HepG2 (cell line): Measurements from ENCODE around the gene PDE1C. TPM values are rescaled to one million over a fixed set of nuclear protein-coding genes. Genes with fewer than 3 reads are reported as not detected.

Experiments used
- ATAC-seq: fragments of 200-7000 bp; cut with Tn5 transposase; 3 replicates; pipeline ENCODE4 v1.9.1; 2020; ENCODE audit warnings: mild to moderate bottlenecking, moderate library complexity
- BruUV-seq: library from RNA; stranded (reverse); fragments of 400-500 nt; replicated peaks from 2 replicates; lab custom pipeline; 2021; lab: Mats Ljungman, UMichigan
- CTCF ChIA-PET: fragments of 300-600 bp; formaldehyde crosslinking; extraction: SDS; loops from one replicate; lab custom pipeline; 2021; ENCODE audit warnings: low total read pairs, inconsistent platforms, low intra/inter-chr PET ratio; lab: Yijun Ruan, JAX
- POLR2A ChIA-PET: fragments of 350-600 bp; sonication (Branson Sonifier 250); formaldehyde crosslinking; loops from one replicate; lab custom pipeline; 2020; ENCODE audit warnings: antibody characterized with exemption, inconsistent platforms; lab: Yijun Ruan, JAX
- DNase-seq: peaks from one replicate; pipeline ENCODE4 v3.0.0-alpha.2; 2015; ENCODE audit warnings: low spot score
- FAIRE-seq: peaks from 3 replicates; lab custom pipeline; 2011; peaks lifted over from hg19 to GRCh38; lab: Jason Lieb, UNC
- H2AFZ ChIP-seq: one replicate; pipeline ENCODE4 v1.6.1; 2011; ENCODE audit warnings: low read length, inconsistent platforms
- H3K27ac ChIP-seq: fragments of 300-600 bp; 3 replicates; pipeline ENCODE4 v1.8.0; 2011; ENCODE audit warnings: mixed run types, mild to moderate bottlenecking, mixed read lengths, low read length, inconsistent platforms; ENCODE audit not compliant: insufficient read depth; ENCODE audit errors: extremely low read length
- H3K27me3 ChIP-seq, 2 experiments: fragments of 200-600 bp in 1 of 2; 2 replicates in 1 of 2; 3 replicates in 1 of 2; pipeline versions ENCODE4 v1.6.0 to v1.8.0; 2011; ENCODE audit warnings: low read length in 2 of 2, mild to moderate bottlenecking in 2 of 2, moderate library complexity in 2 of 2, inconsistent platforms in 1 of 2; ENCODE audit not compliant: insufficient read depth in 2 of 2, control insufficient read depth in 1 of 2
- H3K36me3 ChIP-seq, 2 experiments: fragments of 200-600 bp in 1 of 2; replicated peaks in 1 of 2; 2 replicates in 1 of 2; 3 replicates in 1 of 2; pipeline versions ENCODE4 v1.5.1 to v1.8.0; 2011; ENCODE audit warnings: low read length in 2 of 2, inconsistent platforms in 1 of 2; ENCODE audit not compliant: insufficient read depth in 2 of 2, control insufficient read depth in 1 of 2
- H3K4me1 ChIP-seq: 2 replicates; pipeline ENCODE4 v1.5.1; 2012; ENCODE audit warnings: low read length, inconsistent platforms; ENCODE audit not compliant: insufficient read depth
- H3K4me2 ChIP-seq: 2 replicates; pipeline ENCODE4 v1.6.0; 2011; ENCODE audit warnings: low read depth, low read length, inconsistent platforms
- H3K4me3 ChIP-seq, 3 experiments: fragments of 200-600 bp in 1 of 3; sonication (generic), shearing (Covaris generic) in 1 of 3; replicated peaks in 1 of 3; 2 replicates each; pipeline ENCODE4 v1.5.1; 2011 to 2016; ENCODE audit warnings: low read length in 3 of 3, inconsistent platforms in 2 of 3, low read depth in 2 of 3, mild to moderate bottlenecking in 2 of 3, control low read depth in 1 of 3, mixed read lengths in 1 of 3; ENCODE audit not compliant: insufficient read depth in 1 of 3
- H3K79me2 ChIP-seq: one replicate; pipeline ENCODE4 v1.6.1; 2011; ENCODE audit warnings: low read length, inconsistent platforms; ENCODE audit not compliant: insufficient read depth
- H3K9ac ChIP-seq: 2 replicates; pipeline ENCODE4 v1.6.0; 2011; ENCODE audit warnings: mild to moderate bottlenecking, low read depth, low read length, inconsistent platforms; ENCODE audit not compliant: insufficient read depth
- H3K9me3 ChIP-seq: 2 replicates; pipeline ENCODE4 v1.5.1; 2012; ENCODE audit warnings: mild to moderate bottlenecking, low read length
- H4K20me1 ChIP-seq: 2 replicates; pipeline ENCODE4 v1.6.0; 2011; ENCODE audit warnings: inconsistent platforms, mild to moderate bottlenecking, low read length, moderate library complexity; ENCODE audit not compliant: insufficient read depth
- CHD2 ChIP-seq: IDR thresholded peaks from 2 replicates; pipeline ENCODE4 v1.6.1; 2011; ENCODE audit warnings: low read depth, low read length, improper control_type of control experiment
- ISL2 ChIP-seq: sonication (generic); formaldehyde crosslinking; IDR thresholded peaks from 2 replicates; pipeline ENCODE4 v1.5.0; 2020; ENCODE audit warnings: missing genetic modification reagents
- KDM4B ChIP-seq: sonication (generic); formaldehyde crosslinking; IDR thresholded peaks from 2 replicates; pipeline ENCODE4 v1.4.0; 2020; ENCODE audit warnings: missing genetic modification reagents
- MAFF ChIP-seq: IDR thresholded peaks from 2 replicates; pipeline ENCODE4 v1.6.1; 2011; ENCODE audit warnings: low read depth, low read length, improper control_type of control experiment
- NFATC3 ChIP-seq: sonication (generic); formaldehyde crosslinking; IDR thresholded peaks from 2 replicates; pipeline ENCODE4 v1.5.1; 2020; ENCODE audit warnings: mild to moderate bottlenecking, missing genetic modification reagents
- RARA ChIP-seq: IDR thresholded peaks from 2 replicates; pipeline ENCODE4 v1.6.1; 2016; ENCODE audit warnings: missing genetic modification reagents, missing compliant biosample characterization
- RFX5 ChIP-seq: IDR thresholded peaks from 2 replicates; pipeline ENCODE4 v1.6.1; 2011; ENCODE audit warnings: low read depth, low read length, improper control_type of control experiment
- SOX5 ChIP-seq: IDR thresholded peaks from 2 replicates; pipeline ENCODE4 v1.6.1; 2016; ENCODE audit warnings: borderline replicate concordance
- STAG1 ChIP-seq: sonication (generic); formaldehyde crosslinking; IDR thresholded peaks from 2 replicates; pipeline ENCODE4 v1.4.0; 2020; ENCODE audit warnings: missing genetic modification reagents
- SUZ12 ChIP-seq: fragments of 150-350 bp; IDR thresholded peaks from 2 replicates; pipeline ENCODE4 v1.6.1; 2014; ENCODE audit warnings: low read depth, low read length
- TARDBP ChIP-seq: sonication (generic); formaldehyde crosslinking; IDR thresholded peaks from 2 replicates; pipeline ENCODE4 v1.8.0; 2022; ENCODE audit warnings: mild to moderate bottlenecking, missing genetic modification reagents
- ZNF232 ChIP-seq: sonication (generic); formaldehyde crosslinking; IDR thresholded peaks from 2 replicates; pipeline ENCODE4 v1.4.0; 2020; ENCODE audit warnings: missing genetic modification reagents, borderline replicate concordance
- ZNF382 ChIP-seq: sonication (generic); formaldehyde crosslinking; IDR thresholded peaks from 2 replicates; pipeline ENCODE4 v1.5.0; 2020; ENCODE audit warnings: missing genetic modification reagents, mild to moderate bottlenecking, borderline replicate concordance
- WGBS: methylation state at CpG from one replicate; pipeline ENCODE4 v1.1.6; 2017; ENCODE audit warnings: low lambda C conversion rate; 5-methylcytosine and 5-hydroxymethylcytosine counted together
- in situ Hi-C: cut with HindIII; loops from 2 replicates; pipeline ENCODE4 v1.10.0; 2017; ENCODE audit warnings: low pct_unique_long_range_greater_than_20kb; ENCODE audit not compliant: extremely low pct_ligation_motif_present
- intact Hi-C: fragments of 100-400 bp; cut with micrococcal nuclease; formaldehyde crosslinking; loops from one replicate; pipeline ENCODE4 v1.10.0; 2022; ENCODE audit not compliant: unreplicated experiment
- polyA plus RNA-seq, 8 experiments: library from polyadenylated mRNA; depleted of rRNA in 3 of 8; stranded (reverse) in 7 of 8; unstranded in 1 of 8; fragments of >200 nt; fragmentation: Illumina TruSeq in 4 of 8; extraction: Trizol in 4 of 8; gene quantifications; 2 replicates each; pipeline versions ENCODE4 v1.2.1 to v1.2.3, GENCODE V29; 2011 to 2016; ENCODE audit warnings: low read depth in 4 of 8, missing spikeins in 1 of 8, mixed read lengths in 1 of 8; ENCODE audit not compliant: insufficient read depth in 1 of 8
- total RNA-seq, 5 experiments: library from RNA; depleted of rRNA; stranded (reverse); fragments of >200 nt; fragmentation: Illumina TruSeq; extraction: Trizol; gene quantifications; 2 replicates each; pipeline ENCODE4 v1.2.3, GENCODE V29; 2016; ENCODE audit warnings: low read depth in 1 of 5
- TF ChIP-seq, protein P1 (sequence below): sonication (generic); formaldehyde crosslinking; IDR thresholded peaks from 2 replicates; pipeline ENCODE4 v1.4.0; 2020; ENCODE audit warnings: missing genetic modification reagents, mild to moderate bottlenecking, borderline replicate concordance
- TF ChIP-seq, protein P2 (sequence below): sonication (generic); formaldehyde crosslinking; IDR thresholded peaks from 2 replicates; pipeline ENCODE4 v1.4.0; 2020; ENCODE audit warnings: low read depth, missing genetic modification reagents

PDE1C gene
- total and polyA plus RNA-seq, 2 of the 13 experiments (the other 11 are each of a cell fraction or from before 2014, with no cell fraction given): not detected

DNA sequence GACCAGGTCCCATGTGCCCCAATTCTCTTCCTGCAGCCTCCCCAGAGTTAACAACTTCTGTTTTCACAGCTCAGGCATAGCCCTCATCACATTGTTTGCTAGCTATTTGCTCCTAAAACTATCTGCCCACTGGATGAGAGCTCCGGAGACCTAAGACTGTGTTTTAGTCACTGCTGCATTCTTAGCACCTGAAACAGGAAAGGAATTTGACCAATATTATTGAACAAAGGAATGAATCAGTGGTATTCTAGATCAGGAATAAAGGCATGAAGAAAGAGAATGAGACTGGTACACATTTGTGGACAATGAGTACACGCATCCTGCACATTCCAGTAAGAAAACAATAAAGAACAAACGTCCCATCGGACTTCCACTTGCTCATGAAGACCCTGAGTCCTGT lies 328.4 kb downstream of the PDE1C start (continued):
- TF ChIP-seq, protein P1, sequence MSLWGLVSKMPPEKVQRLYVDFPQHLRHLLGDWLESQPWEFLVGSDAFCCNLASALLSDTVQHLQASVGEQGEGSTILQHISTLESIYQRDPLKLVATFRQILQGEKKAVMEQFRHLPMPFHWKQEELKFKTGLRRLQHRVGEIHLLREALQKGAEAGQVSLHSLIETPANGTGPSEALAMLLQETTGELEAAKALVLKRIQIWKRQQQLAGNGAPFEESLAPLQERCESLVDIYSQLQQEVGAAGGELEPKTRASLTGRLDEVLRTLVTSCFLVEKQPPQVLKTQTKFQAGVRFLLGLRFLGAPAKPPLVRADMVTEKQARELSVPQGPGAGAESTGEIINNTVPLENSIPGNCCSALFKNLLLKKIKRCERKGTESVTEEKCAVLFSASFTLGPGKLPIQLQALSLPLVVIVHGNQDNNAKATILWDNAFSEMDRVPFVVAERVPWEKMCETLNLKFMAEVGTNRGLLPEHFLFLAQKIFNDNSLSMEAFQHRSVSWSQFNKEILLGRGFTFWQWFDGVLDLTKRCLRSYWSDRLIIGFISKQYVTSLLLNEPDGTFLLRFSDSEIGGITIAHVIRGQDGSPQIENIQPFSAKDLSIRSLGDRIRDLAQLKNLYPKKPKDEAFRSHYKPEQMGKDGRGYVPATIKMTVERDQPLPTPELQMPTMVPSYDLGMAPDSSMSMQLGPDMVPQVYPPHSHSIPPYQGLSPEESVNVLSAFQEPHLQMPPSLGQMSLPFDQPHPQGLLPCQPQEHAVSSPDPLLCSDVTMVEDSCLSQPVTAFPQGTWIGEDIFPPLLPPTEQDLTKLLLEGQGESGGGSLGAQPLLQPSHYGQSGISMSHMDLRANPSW: no peak

DNA sequence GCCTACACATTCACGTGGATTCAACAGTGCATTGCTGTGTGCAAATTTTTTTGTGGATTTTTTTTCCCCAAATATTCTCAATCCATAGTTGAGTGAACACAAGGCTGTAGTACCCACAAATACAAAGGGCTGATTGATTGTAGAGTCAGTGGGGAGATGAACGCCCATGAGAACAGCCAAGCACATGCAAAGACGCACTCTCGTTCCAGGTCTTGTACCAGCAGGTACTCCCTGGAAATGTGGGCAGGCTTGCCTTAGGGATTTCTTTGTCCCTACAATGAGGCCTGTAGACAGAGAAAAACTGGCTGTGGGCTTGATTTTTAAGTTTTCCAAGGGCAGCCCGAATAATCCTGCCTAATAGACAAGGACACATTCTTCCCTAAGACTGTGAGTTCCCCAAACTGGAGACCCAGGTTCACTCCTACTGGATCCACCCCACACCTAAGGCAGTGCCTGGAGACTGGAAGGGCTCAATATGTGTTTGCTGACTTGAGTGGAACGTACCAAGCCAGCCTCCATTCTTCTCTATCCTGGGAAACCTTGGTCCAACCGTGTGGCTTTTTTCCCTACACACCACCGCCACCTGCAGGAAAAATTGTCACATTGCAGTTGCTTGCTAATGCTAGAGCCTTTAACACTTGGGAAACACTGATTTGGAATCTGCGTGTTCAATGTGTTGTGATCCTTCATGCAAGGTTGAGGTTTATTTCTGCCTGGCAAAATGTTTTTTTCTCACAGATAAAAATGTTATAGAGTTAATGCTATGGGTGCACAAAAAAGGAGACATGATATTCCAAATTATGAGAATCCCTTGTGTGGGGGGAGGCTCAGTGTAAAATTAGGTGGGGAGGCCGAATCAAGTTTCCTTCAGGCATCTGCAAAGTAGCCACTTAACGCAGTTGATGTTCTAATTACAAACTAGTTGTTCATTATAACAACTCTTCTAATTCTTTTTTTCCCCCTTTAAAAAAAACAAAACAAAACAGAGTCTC lies 333.9 kb downstream of the PDE1C start:
- Histone ChIP-seq H3K27me3 (0 out of 5 replicates have a peak, but pooled peaks cover 0 to 5% of the 10 kb centered on the region in 2 experiments), H3K4me2 (no peak overlapping the region), H3K9me3 (no peaks in the 10 kb centered on the region), H3K27ac (no peak overlapping the region), H3K9ac (no peak overlapping the region), H3K36me3 (no peaks in the 10 kb centered on the region), H4K20me1 (no peaks in the 10 kb centered on the region), H3K4me3 (no peak overlapping the region), H3K4me1 (no peaks in the 10 kb centered on the region), H2AFZ (no peak overlapping the region), H3K79me2 (no peaks in the 10 kb centered on the region)
- ChIA-PET POLR2A (no interaction called here), CTCF (interaction anchor here (1.1 to 1.2 kb wide), 3 partner anchors 88 to 602 kb away, joined by 3 to 5 read pairs (median 5); no protein-coding TSS in a partner anchor)
- ATAC-seq: peak; percentile 90
- in situ Hi-C loops: loop anchor here (10.0 to 25.0 kb wide), 2 partner anchors 601 to 749 kb away; no protein-coding TSS in a partner anchor
- intact Hi-C loops: loop anchor here (1.0 to 5.0 kb wide), 4 partner anchors 88 to 604 kb away; no protein-coding TSS in a partner anchor
- no TSS peak for BruUV-seq
- peak; percentile 52 for DNase-seq
- WGBS: 31% methylated on average over 11 of the region's 11 CpGs
- peak; percentile 89 for FAIRE-seq
- TF ChIP-seq RARA (no peak), ISL2 (no peak), ZNF232 (CRISPR knock-in tag) (no peak), SUZ12 (no peak), NFATC3 (CRISPR knock-in tag) (no peak), MAFF (no peak), TARDBP (CRISPR knock-in tag) (no peak), RFX5 (no peak), CHD2 (no peak), KDM4B (CRISPR knock-in tag) (no peak), ZNF382 (no peak), SOX5 (CRISPR knock-in tag) (no peak), STAG1 (CRISPR knock-in tag) (peak; percentile 71)
- TF ChIP-seq, protein P2, sequence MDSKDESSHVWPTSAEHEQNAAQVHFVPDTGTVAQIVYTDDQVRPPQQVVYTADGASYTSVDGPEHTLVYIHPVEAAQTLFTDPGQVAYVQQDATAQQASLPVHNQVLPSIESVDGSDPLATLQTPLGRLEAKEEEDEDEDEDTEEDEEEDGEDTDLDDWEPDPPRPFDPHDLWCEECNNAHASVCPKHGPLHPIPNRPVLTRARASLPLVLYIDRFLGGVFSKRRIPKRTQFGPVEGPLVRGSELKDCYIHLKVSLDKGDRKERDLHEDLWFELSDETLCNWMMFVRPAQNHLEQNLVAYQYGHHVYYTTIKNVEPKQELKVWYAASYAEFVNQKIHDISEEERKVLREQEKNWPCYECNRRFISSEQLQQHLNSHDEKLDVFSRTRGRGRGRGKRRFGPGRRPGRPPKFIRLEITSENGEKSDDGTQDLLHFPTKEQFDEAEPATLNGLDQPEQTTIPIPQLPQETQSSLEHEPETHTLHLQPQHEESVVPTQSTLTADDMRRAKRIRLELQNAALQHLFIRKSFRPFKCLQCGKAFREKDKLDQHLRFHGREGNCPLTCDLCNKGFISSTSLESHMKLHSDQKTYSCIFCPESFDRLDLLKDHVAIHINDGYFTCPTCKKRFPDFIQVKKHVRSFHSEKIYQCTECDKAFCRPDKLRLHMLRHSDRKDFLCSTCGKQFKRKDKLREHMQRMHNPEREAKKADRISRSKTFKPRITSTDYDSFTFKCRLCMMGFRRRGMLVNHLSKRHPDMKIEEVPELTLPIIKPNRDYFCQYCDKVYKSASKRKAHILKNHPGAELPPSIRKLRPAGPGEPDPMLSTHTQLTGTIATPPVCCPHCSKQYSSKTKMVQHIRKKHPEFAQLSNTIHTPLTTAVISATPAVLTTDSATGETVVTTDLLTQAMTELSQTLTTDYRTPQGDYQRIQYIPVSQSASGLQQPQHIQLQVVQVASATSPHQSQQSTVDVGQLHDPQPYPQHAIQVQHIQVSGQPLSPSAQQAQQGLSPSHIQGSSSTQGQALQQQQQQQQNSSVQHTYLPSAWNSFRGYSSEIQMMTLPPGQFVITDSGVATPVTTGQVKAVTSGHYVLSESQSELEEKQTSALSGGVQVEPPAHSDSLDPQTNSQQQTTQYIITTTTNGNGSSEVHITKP (CRISPR knock-in tag): peak; percentile 77; the same call in 1 of the 2 replicates
